Suprapubic skin (tissue), 4 donors: ENCODE measurements around the gene EEPD1. TPM values are rescaled to one million over a fixed set of nuclear protein-coding genes. Genes with fewer than 3 reads are reported as not detected.
"Not testable (repeated sequence)": the region's sequence is repeated elsewhere in the genome, so short reads cannot be mapped to it uniquely, and the experiment has no call there.

ENCODE experiments used
- DNase-seq, 2 donors: peaks; one replicate each; pipeline ENCODE4 v3.0.0-alpha.2; 2019; ENCODE audit warnings: low spot score in 2 of 2
- H3K27ac ChIP-seq: fragments of 200-600 bp; sonication (generic); one replicate; pipeline ENCODE4 v1.5.1; 2019
- H3K27me3 ChIP-seq: fragments of 200-600 bp; sonication (generic); one replicate; pipeline ENCODE4 v1.5.1; 2019
- H3K36me3 ChIP-seq: fragments of 200-600 bp; sonication (generic); one replicate; pipeline ENCODE4 v1.5.1; 2019
- H3K4me1 ChIP-seq: fragments of 200-600 bp; sonication (generic); one replicate; pipeline ENCODE4 v1.5.1; 2019
- H3K4me3 ChIP-seq: fragments of 200-600 bp; sonication (generic); one replicate; pipeline ENCODE4 v1.5.1; 2019; ENCODE audit warnings: mild to moderate bottlenecking
- H3K9me3 ChIP-seq: fragments of 200-600 bp; sonication (generic); one replicate; pipeline ENCODE4 v1.5.1; 2019
- EP300 ChIP-seq: sonication (generic); formaldehyde crosslinking; IDR thresholded peaks from one replicate; pipeline ENCODE4 v1.6.1; 2017; ENCODE audit warnings: antibody characterized with exemption
- POLR2A ChIP-seq, 2 donors: fragments of 450-650 bp; IDR thresholded peaks; one replicate each; pipeline ENCODE4 v1.6.1; 2017; ENCODE audit warnings: antibody characterized with exemption in 2 of 2, mild to moderate bottlenecking in 2 of 2, moderate library complexity in 2 of 2
- POLR2AphosphoS5 ChIP-seq, 3 donors: sonication (generic); formaldehyde crosslinking; IDR thresholded peaks; one replicate each; pipeline ENCODE4 v1.6.1; 2017; ENCODE audit warnings: antibody characterized with exemption in 3 of 3
- WGBS: methylation state at CpG from one replicate; pipeline ENCODE4 v1.1.5; 2018; 5-methylcytosine and 5-hydroxymethylcytosine counted together
- total RNA-seq, 4 donors: library from RNA; depleted of rRNA; stranded (reverse); fragments of >200 nt; gene quantifications; one replicate each; pipeline ENCODE4 v1.1.0, GENCODE V29; 2016
- TF ChIP-seq, protein P1 (sequence below), 2 donors: fragments of 200-600 bp in 1 of 2; fragments of 450-650 bp in 1 of 2; sonication (generic) in 1 of 2; IDR thresholded peaks; one replicate each; pipeline ENCODE4 v1.5.1; 2016 to 2019; ENCODE audit warnings: antibody characterized with exemption in 2 of 2, mild to moderate bottlenecking in 1 of 2, moderate library complexity in 1 of 2

The EEPD1 gene
- total RNA-seq, 4 donors from 2014 or later, result 11.7 to 18.2 (median 16.1) TPM

DNA sequence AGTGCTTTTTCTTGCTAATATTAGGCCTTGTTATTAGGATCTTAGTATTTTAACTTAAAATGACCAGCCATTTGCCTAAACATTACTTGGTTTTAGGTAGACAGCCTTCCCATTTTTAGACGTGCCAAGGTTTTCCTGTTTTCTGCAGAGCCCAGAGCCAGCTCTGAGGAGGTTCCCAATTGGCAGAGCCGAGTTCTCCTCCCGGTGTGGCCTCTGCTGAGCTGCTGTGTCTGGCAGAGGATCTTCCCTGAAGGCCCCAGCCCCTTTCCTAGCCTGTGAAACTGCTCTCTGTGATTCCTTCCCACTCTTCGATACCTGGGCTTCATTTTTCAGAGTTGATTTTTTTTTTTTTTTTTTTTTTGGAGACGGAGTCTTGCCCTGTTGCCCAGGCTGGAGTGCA, 91.4 kb downstream of the EEPD1 start:
- no peak for TF ChIP-seq EP300
- no peak for TF ChIP-seq POLR2A (IDR thresholded peaks at IDR 0.05)
- TF ChIP-seq, protein P1, sequence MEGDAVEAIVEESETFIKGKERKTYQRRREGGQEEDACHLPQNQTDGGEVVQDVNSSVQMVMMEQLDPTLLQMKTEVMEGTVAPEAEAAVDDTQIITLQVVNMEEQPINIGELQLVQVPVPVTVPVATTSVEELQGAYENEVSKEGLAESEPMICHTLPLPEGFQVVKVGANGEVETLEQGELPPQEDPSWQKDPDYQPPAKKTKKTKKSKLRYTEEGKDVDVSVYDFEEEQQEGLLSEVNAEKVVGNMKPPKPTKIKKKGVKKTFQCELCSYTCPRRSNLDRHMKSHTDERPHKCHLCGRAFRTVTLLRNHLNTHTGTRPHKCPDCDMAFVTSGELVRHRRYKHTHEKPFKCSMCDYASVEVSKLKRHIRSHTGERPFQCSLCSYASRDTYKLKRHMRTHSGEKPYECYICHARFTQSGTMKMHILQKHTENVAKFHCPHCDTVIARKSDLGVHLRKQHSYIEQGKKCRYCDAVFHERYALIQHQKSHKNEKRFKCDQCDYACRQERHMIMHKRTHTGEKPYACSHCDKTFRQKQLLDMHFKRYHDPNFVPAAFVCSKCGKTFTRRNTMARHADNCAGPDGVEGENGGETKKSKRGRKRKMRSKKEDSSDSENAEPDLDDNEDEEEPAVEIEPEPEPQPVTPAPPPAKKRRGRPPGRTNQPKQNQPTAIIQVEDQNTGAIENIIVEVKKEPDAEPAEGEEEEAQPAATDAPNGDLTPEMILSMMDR (IDR thresholded peaks at IDR 0.05), result no peak
- no peak for TF ChIP-seq POLR2AphosphoS5 (IDR thresholded peaks at IDR 0.05)
- 56% methylated on average over 5 of the region's 5 CpGs for WGBS
- Histone ChIP-seq H3K27me3 (no peaks in the 10 kb centered on the region), H3K4me1 (peaks cover 2% of the 10 kb centered on the region), H3K36me3 (no peaks in the 10 kb centered on the region), H3K27ac (no peak overlapping the region), H3K9me3 (no peaks in the 10 kb centered on the region), H3K4me3 (no peak overlapping the region)
- no peak for DNase-seq

DNA sequence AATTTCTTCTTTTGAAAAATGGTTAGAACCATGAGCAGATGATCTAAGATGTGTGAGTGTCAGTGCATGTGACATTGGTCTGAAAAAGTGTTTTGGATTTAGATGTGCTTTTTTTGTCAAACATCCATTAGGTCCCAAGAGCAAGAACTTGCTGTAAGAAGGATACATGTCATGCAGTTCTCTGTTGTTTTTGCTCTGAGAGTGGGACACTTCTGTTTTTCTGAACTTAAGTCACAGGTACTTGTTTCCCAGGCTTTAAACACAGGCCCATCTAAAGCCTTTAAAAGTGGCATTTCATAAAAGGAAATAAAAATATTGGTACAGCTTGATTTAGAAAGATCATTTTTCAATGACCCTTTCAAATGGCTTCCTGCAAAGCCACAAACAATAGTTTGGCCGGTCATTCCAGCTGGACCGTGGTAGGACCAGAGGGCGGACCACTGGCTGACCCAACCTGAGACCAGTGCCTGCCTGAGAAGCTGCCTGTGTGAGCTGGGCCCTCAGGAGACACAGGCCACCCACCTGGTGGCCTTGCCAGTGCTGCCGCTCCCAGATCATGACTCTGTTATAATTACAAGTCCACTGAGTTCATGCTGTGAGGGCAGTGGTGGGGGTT, 92.7 kb downstream of the EEPD1 start:
- H3K36me3 ChIP-seq, result no peaks in the 10 kb centered on the region
- TF ChIP-seq POLR2A (IDR thresholded peaks at IDR 0.05), result no peak
- TF ChIP-seq, protein P1 (IDR thresholded peaks at IDR 0.05), result no peak
- no peak for TF ChIP-seq EP300
- TF ChIP-seq POLR2AphosphoS5 (IDR thresholded peaks at IDR 0.05), result no peak
- H3K4me3 ChIP-seq, result no peak overlapping the region
- WGBS, result 75% methylated on average over 3 of the region's 4 CpGs
- no peaks in the 10 kb centered on the region for H3K27me3 ChIP-seq
- no peak for DNase-seq
- no peak overlapping the region for H3K27ac ChIP-seq
- peaks cover 2% of the 10 kb centered on the region for H3K4me1 ChIP-seq
- H3K9me3 ChIP-seq, result no peaks in the 10 kb centered on the region

DNA sequence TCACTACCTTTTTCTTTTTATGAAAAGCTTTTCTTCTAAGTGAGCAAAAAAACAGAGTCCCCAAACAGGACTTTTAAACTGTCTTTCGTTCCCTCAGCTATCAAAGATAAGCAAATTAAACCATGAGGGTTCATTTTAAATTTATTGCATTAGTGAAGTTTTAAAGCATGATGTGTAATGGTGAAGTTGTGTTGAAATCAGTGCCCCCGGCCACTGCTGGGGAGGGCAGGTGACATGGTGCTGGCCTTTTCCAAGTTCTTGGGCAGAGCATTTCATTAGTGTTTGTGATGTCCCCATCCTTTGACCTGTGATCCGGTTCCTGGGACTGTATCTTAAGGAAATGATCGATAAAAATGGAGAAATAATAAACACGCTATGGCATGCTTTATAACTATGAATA, 96.0 kb downstream of the EEPD1 start:
- Histone ChIP-seq H3K9me3 (no peaks in the 10 kb centered on the region), H3K4me3 (no peak overlapping the region), H3K27me3 (no peaks in the 10 kb centered on the region), H3K36me3 (no peaks in the 10 kb centered on the region), H3K27ac (no peak overlapping the region), H3K4me1 (peaks cover 2% of the 10 kb centered on the region)
- 74% methylated on average over 5 of the region's 5 CpGs for WGBS
- DNase-seq, result no peak
- TF ChIP-seq, protein P1 (IDR thresholded peaks at IDR 0.05), result no peak
- TF ChIP-seq POLR2A (IDR thresholded peaks at IDR 0.05), result no peak
- no peak for TF ChIP-seq POLR2AphosphoS5 (IDR thresholded peaks at IDR 0.05)
- no peak for TF ChIP-seq EP300

DNA sequence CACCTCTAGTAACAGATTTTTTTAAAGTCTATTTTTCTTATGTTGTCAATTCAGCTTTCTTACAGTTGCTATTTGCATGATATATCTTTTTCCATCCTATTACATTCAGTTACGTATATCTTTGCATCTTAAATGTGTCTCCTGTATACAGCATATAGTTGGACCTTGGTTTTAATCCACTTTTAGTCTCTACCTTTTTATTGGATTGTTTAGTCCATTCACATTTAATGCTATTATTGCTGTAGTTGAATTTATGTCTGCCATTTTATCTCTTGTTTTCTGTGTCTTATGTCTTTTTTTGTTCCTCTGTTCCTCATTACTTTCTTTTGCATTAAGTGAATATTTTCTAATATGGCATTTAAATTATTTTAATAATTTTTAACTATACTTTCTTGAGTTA, 100.6 kb downstream of the EEPD1 start:
- Histone ChIP-seq H3K4me3 (no peak overlapping the region), H3K36me3 (no peaks in the 10 kb centered on the region), H3K27me3 (no peaks in the 10 kb centered on the region), H3K9me3 (no peaks in the 10 kb centered on the region), H3K27ac (no peak overlapping the region), H3K4me1 (peaks cover 5% of the 10 kb centered on the region)
- WGBS, result 100% methylated on average over 1 of the region's 1 CpG
- no peak for DNase-seq
- TF ChIP-seq, protein P1 (IDR thresholded peaks at IDR 0.05), result no peak
- TF ChIP-seq POLR2AphosphoS5 (IDR thresholded peaks at IDR 0.05) (no peak), EP300 (no peak), POLR2A (IDR thresholded peaks at IDR 0.05) (no peak)

DNA sequence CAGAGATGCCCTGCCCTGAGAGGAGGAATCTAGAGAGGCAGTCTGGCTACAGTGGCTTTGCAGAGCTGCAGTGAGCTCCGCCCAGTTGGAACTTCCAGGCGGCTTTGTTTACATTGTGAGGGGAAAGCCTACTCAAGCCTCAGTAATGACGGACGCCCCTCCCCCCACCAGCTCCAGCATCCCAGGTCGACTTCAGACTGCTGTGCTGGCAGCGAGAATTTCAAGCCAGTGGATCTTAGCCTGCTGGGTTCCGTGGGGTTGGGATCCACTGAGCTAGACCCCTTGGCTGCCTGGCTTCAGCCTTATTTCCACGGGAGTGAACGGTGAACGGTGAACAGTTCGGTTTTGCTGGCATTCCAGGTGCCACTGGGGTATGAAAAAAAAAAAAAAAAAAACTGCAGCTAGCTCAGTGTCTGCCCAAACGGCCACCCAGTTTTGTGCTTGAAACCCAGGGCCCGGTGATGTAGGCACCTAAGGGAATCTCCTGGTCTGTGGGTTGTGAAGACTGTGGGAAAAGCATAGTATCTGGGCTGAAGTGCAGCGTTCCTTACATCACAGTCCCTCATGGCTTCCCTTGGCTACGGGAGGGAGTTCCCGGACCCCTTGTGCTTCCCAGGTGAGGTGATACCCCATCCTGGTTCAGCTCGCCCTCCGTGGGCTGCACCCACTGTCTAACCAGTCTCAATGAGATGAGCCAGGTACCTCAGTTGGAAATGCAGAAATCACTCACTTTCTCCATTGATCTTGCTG, 105.6 kb downstream of the EEPD1 start:
- H3K4me3 ChIP-seq, DNase-seq, H3K9me3 ChIP-seq, H3K27me3 ChIP-seq, H3K36me3 ChIP-seq, H3K27ac ChIP-seq: not testable (repeated sequence)
- H3K4me1 ChIP-seq, result peaks cover 27% of the 10 kb centered on the region
- WGBS, result 66% methylated on average over 17 of the region's 18 CpGs
